HG03521 (cell line): ENCODE data around the gene NRXN3.

Source experiments
- ATAC-seq: cut with Tn5 transposase; IDR thresholded peaks from one replicate; pipeline ENCODE4 v1.9.1; 2021; ENCODE audit warnings: mild to moderate bottlenecking, moderate library complexity; ENCODE audit not compliant: unreplicated experiment

The NRXN3 gene

GRCh38 chr14:79631276-79631675 is 1461.1 kb downstream of the NRXN3 start:
- ATAC-seq = no peak

DNA sequence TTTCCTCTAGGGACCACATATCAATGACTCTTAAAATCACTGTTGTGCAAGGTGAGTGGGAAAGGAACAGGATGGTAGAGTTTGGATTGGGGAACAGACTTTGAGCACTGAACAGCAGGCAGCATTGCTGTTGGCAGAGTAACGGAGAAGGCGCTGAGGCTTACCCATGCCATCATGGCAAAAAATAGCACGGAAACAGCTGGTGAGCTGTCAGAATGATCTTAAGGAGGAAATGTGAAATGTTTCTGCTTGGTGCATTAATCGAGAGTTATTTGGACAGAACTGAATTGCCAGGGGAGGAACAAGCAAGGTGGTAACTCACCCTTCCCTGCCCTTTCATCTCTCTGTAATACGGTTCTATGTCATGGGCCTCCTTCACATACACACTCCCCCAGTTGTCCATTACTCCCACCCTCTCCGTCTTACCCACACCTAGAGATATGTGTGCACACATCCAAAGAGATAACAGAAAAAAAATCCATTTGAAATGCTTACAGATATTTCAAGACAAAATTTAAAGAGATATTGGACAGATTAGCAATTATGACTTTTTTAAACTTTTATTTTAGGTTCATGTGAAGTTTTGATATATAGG is 1468.6 kb downstream of the NRXN3 start:
- no peak for ATAC-seq

GRCh38 chr14:79639613-79640012 is 1469.4 kb downstream of the NRXN3 start:
- no peak for ATAC-seq

DNA sequence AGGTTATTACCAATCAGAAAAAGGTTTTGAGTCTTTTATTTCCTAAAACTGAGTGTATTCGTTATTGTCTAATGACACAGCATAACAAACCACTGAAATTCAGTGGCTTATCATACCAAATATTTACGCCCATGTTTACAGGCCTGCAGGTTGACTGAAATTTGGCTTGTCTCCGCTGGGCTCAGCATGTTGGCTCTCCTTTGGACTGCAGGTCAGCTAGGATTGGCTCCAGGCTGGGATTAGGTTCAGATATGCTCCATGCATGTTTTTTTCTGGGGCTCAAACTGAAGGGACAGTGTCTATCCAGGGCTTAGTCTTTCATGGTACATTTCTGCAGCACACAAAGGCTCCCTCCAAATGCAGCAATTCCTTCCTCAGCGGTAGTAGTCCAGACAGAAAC is 1471.2 kb downstream of the NRXN3 start:
- no peak for ATAC-seq

DNA sequence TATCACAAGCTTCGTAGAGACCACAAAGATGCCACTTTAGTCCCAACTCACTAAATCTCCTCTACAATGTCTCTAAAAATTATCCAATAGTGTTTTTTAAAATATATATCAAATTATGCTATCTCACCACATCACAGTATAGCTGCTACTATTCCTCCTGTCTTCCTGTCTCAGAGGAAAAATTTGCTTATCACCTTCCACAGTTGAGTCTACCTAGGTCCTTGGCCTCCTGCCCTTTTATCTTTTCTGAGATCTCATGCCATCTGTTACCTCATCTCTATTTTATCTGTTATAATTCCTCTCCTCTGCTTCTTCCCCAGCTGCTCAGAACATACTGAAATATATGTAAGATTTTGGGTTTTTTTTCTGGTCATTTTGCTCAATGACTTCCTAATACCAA is 1473.0 kb downstream of the NRXN3 start:
- no peak for ATAC-seq

DNA sequence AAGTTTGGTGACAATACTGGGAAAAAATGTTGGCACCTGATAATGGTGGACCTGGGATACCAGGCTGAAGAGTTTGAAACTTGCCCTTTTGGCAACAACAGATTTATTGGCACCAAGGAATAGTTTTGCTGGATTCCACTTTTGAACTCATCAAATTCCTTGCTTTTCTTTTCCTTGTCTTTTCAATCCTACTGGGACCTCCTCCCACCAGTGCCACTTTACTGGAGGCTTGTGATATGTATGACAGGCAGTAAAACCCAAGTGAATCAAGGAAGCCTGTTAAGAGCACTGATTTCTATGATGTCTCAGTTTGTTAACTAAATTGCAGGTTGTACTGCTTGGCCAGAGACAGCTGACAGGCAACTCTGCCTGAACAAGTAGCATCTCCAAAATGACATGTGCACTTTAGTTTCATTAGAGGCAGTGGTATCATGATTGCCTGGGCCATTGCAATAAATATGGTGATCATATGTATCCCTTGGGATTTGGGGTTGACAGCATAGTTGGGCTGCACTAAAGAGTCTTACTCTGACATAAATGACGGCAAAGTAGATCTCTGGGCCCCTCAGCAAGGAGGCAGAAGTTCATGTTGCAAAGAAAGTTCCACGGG is 1475.7 kb downstream of the NRXN3 start:
- no peak for ATAC-seq

DNA sequence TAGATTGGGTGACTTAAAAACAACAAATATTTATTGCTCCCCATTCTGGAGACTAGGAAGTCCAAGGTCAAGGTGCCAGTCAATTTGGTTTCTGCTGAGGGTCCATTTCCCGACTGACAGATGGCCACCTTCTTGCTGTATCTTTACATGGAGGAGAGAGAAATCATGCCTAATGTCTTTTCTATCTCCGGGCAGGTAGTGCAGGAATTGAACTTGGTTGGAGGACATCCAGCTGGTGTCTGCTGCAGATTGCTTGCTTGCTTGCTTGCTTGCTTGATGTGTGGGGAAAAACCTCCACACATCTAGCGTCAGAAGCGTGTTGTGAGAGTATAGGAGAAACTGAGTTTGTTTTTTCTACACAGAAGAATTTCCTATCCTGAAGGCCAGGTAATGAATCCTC is 1479.7 kb downstream of the NRXN3 start:
- no peak for ATAC-seq

GRCh38 chr14:79652513-79653307 is 1482.5 kb downstream of the NRXN3 start:
- ATAC-seq = no peak

- ATAC-seq = no peak
Observed at GRCh38 chr14:79656056-79656455, 1485.9 kb downstream of the NRXN3 start.

GRCh38 chr14:79656496-79656895 is 1486.3 kb downstream of the NRXN3 start:
- ATAC-seq = no peak

DNA sequence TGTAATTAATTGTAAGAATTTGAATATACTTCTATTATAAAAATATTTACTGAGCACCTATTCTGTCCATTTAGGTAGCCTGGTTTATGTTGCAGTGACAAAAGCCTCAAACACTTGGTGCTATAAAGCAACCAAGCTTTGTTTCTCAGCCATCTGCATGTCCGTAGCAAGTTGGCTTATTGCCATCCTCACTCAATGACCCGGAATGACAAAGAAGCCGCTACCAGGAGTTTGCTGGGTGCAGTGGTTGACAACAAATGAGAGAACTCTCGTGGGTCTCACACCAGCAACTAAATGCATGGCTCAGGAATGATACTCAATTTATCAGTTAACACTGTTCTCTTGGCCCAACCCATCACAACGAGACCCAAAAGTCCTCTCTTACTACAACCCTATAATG is 1488.0 kb downstream of the NRXN3 start:
- no peak for ATAC-seq

DNA sequence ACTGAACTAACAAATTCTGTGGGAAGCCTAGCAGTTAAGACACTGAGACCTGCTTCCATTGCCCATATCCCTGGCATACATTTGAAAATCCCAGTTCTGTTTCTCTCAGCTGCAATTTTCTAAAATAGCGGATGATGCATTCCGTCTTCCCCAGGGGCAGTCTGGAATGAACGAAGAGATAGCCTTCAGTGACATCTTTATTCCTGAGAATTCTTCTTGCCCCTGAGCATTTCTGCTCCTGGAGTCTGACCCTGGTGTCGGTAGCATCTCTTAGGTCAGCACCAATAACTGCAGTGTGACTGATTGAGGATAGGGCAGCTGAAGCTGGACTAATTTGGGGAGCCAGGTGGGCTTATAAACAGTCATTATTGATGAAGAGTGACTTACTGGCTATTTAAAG is 1488.6 kb downstream of the NRXN3 start:
- ATAC-seq = no peak

- no peak for ATAC-seq
Observed at GRCh38 chr14:79660053-79660939, 1490.1 kb downstream of the NRXN3 start.

DNA sequence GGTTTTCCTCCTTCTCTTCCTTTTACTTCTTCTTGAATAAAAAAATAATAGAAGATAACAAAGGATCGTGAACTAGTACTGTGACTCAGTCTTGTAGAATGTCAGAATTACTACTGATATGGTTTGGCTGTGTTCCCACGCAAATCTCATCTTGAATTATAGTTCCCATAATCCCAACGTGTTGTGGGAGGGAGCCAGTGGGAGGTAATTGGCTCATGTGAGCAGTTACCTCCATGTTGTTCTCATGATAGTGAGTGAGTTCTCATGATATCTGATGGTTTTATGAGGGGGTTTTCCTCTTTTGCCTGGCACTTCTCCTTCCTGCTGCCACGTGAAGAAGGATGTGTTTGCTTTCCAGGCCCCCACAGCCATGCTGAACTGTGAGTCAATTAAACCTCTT is 1491.6 kb downstream of the NRXN3 start:
- ATAC-seq = no peak

- ATAC-seq = no peak
Observed at GRCh38 chr14:79663453-79663852, 1493.3 kb downstream of the NRXN3 start.

DNA sequence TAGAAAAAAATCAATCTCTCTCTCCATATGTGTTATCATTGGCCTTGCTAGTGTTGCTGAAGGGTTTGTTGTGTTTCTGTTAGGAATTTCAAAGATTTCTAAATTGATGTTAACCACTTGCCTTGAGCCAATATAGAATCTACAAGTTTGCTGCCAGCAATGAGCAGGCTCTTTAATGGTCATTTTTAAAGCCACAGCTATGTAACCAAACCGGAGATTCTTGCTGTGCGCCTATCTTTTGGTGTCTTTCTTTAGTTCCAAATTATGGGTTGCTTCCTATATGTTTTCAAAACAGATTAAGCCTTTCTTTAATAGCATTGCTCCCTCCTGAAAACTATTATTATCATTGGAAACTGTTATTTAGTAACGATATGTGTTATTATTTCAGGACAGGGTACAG is 1495.4 kb downstream of the NRXN3 start:
- ATAC-seq = no peak

DNA sequence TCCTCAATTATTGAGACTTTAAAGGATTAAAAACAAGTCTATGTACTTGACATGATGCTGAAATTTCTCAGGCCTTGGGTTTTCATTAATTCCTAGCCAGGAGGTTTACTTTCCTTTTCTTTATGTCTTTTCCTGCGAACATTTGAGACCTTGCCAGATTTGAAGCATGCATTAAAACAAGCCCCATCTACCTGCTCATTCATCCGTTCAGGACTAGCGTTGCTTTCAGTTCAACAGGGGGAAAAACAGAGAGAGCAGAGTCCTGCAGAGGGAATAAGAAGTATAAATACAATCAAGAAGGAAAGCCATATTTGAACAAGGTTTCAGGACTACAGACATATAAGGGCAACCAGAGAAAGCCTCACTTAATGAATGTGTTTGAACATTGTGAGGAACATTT is 1498.8 kb downstream of the NRXN3 start:
- no peak for ATAC-seq

- ATAC-seq = no peak
Observed at GRCh38 chr14:79670811-79671210, 1500.6 kb downstream of the NRXN3 start.

DNA sequence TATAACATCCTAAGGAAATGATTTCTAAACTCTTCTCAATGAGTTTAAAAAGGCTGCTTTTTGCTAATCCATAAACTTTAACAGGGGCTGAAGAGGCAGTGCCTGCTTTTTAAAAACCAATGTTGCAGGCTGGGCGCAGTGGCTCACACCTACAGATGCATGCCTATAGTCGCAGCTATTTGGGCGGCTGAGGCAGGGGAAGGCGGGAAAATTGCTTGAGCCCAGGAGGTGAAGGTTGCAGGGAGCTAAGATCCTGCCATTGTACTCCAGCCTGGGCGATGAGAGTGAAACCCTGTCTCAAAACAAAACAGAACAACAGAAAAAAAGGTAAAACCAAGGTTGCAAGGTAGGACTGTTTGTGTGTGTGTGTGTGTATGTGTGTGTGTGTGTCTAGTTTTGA is 1509.9 kb downstream of the NRXN3 start:
- ATAC-seq = no peak

DNA sequence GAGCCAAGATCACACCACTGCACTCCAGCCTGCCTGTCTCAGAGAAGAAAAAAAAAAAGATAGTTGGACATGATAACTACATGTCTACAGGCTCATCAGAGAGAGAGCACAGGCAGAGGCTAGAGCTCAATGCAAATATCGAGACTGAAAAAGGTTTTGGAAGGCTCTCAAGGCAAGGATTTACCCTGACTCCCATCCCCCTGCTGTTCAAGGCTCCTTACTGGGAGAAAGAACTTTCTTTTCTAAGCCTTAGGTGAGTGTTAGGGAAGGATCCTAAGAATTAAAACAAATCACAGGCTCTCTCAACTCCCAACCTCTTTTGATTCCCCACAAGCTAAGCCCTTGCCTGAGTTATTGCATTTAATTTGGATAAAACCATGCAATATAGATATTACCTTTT is 1516.0 kb downstream of the NRXN3 start:
- no peak for ATAC-seq

- ATAC-seq = no peak
Observed at GRCh38 chr14:79690960-79691359, 1520.8 kb downstream of the NRXN3 start.
